ENCODE data around the gene ADAMTS12.

ADAMTS12 gene

GRCh38 chr5:33650911-33651310, 240.9 kb downstream of the ADAMTS12 start:
- no peak for DNase-seq (ENCODE audit: low read depth)

- DNase-seq (ENCODE audit: low read depth): peak; percentile 86
Observed at GRCh38 chr5:33649549-33650482, 242.0 kb downstream of the ADAMTS12 start.

DNA sequence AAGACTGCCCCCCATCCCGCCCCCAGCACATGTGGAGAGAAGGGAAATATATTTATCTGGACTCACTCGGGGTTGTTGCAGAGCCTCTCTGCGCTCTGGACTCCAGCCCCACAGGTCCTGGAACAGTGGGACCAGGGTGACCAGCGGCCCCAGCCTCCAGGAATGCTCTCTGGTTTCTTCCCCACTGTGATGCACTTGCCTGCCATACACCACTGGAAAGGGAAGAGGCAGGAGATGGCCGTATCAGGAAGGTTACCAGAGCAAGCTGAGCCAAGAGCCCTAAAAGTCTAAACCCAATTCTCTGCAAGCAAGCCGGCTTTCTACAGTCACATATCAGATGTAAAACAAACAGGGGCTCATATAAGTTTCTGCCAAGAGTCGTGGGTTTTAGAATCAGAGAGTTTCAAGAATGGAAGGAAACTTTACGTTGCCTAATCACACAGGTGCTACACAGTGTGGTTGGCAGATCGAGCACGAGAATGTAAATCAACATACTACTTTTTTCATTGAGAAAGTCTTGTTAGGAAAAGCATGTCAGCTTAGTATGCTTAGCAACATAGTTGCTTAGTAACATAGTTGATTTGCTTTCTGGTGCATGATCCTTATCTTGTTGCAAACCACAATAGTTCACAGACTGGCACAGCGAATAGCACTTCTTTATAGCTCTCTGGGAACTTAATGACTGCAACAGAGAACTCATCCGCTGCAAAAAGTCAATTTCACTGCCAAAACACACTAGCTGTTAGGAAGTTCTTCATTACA, 249.9 kb downstream of the ADAMTS12 start:
- peak; percentile 67 for DNase-seq (ENCODE audit: low read depth)

DNA sequence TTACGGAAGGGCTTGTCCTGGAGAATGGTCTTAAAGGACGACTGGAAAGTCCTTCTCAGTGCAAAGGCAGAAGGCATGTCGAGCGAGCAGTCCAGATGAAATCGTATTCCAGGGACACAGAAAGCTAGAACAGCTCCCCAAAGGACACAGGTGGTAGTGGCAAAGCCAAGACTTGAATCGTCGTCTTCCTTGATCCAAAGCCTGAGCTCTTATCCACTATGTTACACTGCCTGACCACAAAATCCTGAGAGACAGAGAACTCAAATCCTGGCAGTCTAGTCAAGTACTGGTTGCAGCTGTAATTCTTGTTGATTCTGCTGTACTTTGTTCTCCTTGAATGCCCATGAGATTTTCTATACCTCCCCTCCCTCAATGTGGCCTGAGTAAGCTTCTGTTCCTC, 252.3 kb downstream of the ADAMTS12 start:
- no peak for DNase-seq (ENCODE audit: low read depth)

DNA sequence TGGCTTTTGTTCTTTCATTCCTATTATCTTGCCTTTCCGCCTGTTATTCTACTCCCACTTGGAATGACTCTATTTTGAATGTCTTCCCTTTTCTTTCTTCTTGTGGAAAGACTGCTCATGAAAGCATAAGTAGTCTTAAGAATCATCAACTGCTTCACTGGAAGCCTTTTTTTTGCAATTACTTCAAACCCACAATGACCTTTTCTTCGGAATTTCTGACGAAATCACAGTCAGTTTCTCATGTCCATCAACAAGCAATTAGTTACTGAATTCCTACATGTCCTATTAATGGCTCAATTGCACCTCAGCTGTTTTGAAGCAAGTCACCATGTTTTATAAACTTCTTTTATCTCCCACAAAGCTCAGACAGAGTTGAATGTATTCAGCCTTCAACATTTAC, 254.8 kb downstream of the ADAMTS12 start:
- DNase-seq (ENCODE audit: low read depth): no peak

GRCh38 chr5:33635582-33635981, 256.2 kb downstream of the ADAMTS12 start:
- no peak for DNase-seq (ENCODE audit: low read depth)

- DNase-seq (ENCODE audit: low read depth): no peak
Observed at GRCh38 chr5:33633699-33634098, 258.1 kb downstream of the ADAMTS12 start.

DNA sequence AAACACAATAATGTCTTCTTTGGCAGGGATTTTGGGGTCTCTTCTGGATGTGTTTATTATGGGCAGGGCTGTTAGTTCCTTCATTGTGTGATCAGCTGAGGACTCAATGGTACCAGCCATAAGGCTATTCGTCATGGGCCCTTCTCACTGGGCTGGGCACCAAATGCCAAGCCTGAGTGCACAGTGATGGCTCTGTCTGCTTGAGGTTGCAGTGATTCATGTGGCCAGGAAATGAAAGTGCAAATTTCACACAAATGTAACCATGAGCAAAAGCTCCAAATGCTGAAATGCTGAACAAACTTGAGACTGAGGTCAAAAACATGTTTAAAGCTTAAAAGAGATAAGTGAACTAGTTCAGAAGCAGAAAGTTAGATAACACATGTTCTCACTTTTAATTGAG, 260.0 kb downstream of the ADAMTS12 start:
- DNase-seq (ENCODE audit: low read depth): no peak

- no peak for DNase-seq (ENCODE audit: low read depth)
Observed at GRCh38 chr5:33631139-33631538, 260.7 kb downstream of the ADAMTS12 start.

- no peak for DNase-seq (ENCODE audit: low read depth)
Observed at GRCh38 chr5:33629999-33630398, 261.8 kb downstream of the ADAMTS12 start.

GRCh38 chr5:33628796-33629195, 263.0 kb downstream of the ADAMTS12 start:
- no peak for DNase-seq (ENCODE audit: low read depth)

GRCh38 chr5:33621514-33621913, 270.3 kb downstream of the ADAMTS12 start:
- DNase-seq (ENCODE audit: low read depth): no peak

- no peak for DNase-seq (ENCODE audit: low read depth)
Observed at GRCh38 chr5:33614039-33614438, 277.8 kb downstream of the ADAMTS12 start.

GRCh38 chr5:33612386-33612785, 279.4 kb downstream of the ADAMTS12 start:
- peak; percentile 62 for DNase-seq (ENCODE audit: low read depth)

- DNase-seq (ENCODE audit: low read depth): peak; percentile 32
Observed at GRCh38 chr5:33611877-33612276, 279.9 kb downstream of the ADAMTS12 start.

DNA sequence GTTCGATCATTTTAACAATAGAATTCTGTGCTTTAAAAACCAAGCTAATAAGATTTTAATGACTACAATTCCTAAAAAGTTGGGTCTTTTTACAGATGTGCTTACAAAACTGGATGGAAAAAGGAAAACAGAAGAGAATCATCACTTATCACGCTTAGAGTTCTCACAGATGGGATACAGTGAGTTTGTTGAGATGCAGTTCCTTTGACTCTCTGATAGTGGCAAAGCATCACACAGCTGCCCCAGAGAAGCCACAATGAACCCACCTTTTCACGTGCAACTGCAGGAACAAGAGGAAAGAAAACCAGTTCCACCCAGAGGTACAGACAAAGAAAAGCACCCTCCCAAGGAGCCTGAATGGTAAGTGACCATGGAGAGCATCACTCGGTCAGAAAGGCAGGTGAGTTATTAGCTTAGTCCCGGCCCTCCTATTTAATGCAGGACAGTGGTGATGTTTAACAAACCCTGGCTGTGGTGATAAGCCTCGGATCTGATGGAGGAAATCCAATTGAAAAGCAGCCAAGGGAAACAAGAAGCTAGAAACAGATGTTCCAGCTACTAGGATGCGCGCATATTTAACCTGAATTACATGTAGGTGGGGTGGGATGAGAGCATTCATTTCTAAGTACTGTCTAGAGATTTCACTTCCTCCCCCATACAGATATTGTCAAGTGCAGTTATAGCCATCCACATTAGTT, 283.3 kb downstream of the ADAMTS12 start:
- DNase-seq (ENCODE audit: low read depth): no peak

- no peak for DNase-seq (ENCODE audit: low read depth)
Observed at GRCh38 chr5:33604503-33604902, 287.3 kb downstream of the ADAMTS12 start.

- no peak for DNase-seq (ENCODE audit: low read depth)
Observed at GRCh38 chr5:33601881-33602280, 289.9 kb downstream of the ADAMTS12 start.

GRCh38 chr5:33595303-33595702, 296.5 kb downstream of the ADAMTS12 start:
- no peak for DNase-seq (ENCODE audit: low read depth)

- no peak for DNase-seq (ENCODE audit: low read depth)
Observed at GRCh38 chr5:33594006-33594405, 297.8 kb downstream of the ADAMTS12 start.

DNA sequence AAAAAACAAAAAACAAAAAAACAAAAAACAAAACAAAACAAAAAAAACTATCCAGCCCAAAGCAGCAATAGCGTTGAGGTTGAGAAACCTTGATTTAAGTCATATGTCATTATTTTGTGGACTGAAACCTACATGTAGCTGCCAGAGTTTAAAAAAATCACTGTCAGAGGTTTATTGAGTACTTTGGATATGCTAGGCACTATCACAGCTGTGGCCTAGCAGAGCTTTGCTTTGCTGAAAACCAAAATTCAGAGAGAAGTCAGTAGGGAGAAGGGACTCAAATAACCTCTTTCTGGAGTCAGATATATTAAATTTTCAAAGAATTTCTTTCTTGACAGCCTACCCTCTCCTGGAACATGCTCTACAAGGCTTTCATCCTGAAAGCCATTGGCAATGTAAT, 299.5 kb downstream of the ADAMTS12 start:
- DNase-seq (ENCODE audit: low read depth): no peak

GRCh38 chr5:33588654-33589372, 303.0 kb downstream of the ADAMTS12 start:
- DNase-seq (ENCODE audit: low read depth): no peak

Data from non-pigmented ciliary epithelial cell (primary cell).